Epithelial cell of proximal tubule (primary cell): ENCODE results near the gene ABCA12. TPM values are rescaled to one million over a fixed set of nuclear protein-coding genes. Genes with fewer than 3 reads are reported as not detected.

Experiments used
- DNase-seq: peaks from one replicate; pipeline ENCODE4 v3.0.0-alpha.2; 2011; ENCODE audit warnings: low read depth
- H3K4me3 ChIP-seq: 2 replicates; pipeline ENCODE4 v1.5.1; 2011; ENCODE audit warnings: low read depth, mild to moderate bottlenecking, low read length
- total RNA-seq: library from RNA; depleted of rRNA; stranded (reverse); fragments of >200 nt; gene quantifications from 2 replicates; pipeline ENCODE4 v1.2.3, GENCODE V29; 2015
- TF ChIP-seq, protein P1 (sequence below): conservative IDR thresholded peaks from 2 replicates; pipeline ENCODE4 v1.5.1; 2012; ENCODE audit warnings: low read depth, mild to moderate bottlenecking, low read length

The ABCA12 gene
- total RNA-seq, 1 donor from 2014 or later: 3.0 TPM

DNA sequence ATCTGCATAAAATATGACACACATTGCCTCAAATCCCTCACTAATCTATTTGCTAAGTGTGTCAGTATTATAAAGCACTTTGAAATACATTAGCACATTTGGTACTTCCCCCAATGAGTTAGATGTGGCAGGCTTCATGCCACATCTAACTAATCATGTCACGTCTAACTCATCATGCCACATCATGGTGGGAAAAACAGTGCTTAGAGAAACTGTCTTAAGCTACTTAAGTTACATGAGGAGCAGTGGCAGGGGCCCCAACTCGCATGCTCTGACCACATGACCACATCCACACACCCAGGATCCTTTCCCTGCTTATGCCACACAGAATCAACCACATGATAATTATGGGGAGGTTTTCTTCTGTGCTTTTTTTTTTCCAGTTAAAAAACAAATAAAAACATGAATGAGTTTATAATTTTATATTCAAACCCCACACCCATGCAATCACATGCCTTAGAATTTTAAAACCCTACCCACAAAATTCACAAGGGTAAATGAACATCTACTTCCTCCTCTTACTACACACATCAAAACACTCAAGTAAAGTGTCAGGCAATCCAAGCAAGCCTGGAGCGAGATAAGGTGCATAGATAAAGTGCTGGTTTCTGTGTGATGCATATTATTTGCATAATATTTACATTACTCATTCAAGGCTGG lies 1.6 kb downstream of the ABCA12 start:
- TF ChIP-seq, protein P1, sequence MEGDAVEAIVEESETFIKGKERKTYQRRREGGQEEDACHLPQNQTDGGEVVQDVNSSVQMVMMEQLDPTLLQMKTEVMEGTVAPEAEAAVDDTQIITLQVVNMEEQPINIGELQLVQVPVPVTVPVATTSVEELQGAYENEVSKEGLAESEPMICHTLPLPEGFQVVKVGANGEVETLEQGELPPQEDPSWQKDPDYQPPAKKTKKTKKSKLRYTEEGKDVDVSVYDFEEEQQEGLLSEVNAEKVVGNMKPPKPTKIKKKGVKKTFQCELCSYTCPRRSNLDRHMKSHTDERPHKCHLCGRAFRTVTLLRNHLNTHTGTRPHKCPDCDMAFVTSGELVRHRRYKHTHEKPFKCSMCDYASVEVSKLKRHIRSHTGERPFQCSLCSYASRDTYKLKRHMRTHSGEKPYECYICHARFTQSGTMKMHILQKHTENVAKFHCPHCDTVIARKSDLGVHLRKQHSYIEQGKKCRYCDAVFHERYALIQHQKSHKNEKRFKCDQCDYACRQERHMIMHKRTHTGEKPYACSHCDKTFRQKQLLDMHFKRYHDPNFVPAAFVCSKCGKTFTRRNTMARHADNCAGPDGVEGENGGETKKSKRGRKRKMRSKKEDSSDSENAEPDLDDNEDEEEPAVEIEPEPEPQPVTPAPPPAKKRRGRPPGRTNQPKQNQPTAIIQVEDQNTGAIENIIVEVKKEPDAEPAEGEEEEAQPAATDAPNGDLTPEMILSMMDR: no peak
- DNase-seq: no peak
- H3K4me3 ChIP-seq: peak overlapping the region; percentile 53

DNA sequence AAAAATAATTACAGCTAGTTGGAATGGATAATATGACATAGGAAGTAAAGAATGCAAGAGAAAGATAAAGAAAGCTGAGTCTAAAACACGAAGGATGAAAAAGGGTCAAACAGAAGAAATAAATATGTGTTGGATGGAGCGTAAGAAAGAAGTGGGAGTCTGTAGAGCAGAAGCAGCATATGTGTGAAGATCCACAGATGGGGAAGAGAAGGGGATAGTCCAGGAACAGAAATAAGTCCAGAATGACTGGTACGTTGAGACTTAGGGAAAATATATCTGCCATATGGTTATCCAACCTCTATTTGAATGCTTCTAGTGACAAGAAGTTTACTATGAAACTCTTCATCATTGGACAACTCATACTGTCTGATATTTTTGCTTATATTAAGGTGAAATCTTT lies 18.0 kb downstream of the ABCA12 start:
- no peak for DNase-seq
- H3K4me3 ChIP-seq: no peak overlapping the region
- TF ChIP-seq, protein P1: no peak

DNA sequence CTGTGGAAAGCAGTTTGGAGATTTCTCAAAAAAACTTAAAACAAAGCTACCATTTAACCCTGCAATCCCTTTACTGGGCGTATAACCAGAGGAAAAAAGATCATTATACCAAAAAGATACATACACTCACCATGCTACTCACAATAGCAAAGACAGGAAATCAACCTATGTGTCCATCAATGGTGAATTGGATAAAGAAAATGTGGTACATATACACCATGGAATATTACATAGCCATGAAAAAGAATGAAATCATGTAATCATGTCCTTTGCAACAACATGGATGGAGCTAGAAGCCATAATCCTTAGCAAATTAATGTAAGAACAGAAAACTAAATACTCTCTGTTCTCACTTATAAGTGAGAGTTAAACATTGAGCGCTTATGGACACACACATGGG lies 18.6 kb downstream of the ABCA12 start:
- no peak overlapping the region for H3K4me3 ChIP-seq
- TF ChIP-seq, protein P1: no peak
- no peak for DNase-seq

DNA sequence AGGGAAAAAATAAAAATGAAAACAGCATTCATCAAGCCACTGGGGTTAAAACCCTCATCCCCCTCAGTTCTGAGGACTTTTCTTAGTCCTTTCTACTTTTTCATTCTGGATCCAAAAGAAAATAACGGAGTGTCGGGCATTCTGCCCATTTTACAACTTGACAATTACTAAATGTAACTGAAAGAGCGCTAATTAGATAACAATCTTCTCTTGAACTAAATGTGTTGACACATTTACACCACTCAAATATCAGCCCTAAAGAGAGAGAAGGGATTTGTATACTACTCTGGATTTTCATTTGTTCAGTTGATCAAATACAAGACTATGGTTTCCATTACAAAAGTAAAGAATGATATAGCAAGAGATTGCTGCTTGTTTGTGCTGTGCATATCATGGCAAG lies 27.5 kb downstream of the ABCA12 start:
- no peak overlapping the region for H3K4me3 ChIP-seq
- TF ChIP-seq, protein P1: no peak
- no peak for DNase-seq

DNA sequence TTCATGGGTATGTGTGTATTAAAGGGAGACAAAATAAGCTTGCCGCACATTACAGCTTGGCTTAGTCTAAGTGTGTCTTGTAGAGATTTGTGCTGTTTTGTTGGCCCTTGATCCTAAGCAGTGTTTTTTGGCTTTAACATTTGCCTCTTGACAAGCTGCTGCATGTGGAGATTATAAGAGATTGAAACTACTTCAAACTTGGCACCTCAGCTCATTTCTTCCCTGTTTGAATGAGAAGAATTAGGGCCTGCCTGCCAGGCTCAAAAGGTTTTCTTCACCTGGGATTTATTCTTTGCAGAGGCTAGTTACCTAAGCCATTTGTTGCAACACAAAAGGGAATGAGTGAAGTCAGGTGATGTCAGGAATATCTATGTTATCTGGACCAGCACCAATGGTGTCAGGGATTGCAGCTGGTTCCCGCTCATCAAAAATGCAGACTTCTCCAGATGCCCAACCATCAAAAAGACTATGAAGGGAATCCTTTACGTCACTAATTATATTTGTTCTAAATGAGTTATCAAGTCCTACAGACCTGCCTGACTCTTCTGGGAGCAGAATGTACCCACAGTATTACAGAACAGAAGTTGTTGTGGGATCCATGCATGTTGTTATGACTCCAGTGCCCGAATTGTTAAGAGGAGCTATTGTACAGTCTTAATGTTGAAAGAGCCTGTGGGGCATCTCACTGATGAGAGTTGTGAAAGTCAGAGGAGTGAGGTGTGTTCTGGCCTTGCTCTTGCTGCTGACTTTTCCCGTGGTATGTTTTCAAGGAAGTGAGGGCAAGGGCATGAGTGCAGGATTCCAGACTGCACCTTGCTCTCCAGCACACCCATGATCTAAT lies 31.0 kb downstream of the ABCA12 start:
- no peak for DNase-seq
- TF ChIP-seq, protein P1: no peak
- H3K4me3 ChIP-seq: no peak overlapping the region

DNA sequence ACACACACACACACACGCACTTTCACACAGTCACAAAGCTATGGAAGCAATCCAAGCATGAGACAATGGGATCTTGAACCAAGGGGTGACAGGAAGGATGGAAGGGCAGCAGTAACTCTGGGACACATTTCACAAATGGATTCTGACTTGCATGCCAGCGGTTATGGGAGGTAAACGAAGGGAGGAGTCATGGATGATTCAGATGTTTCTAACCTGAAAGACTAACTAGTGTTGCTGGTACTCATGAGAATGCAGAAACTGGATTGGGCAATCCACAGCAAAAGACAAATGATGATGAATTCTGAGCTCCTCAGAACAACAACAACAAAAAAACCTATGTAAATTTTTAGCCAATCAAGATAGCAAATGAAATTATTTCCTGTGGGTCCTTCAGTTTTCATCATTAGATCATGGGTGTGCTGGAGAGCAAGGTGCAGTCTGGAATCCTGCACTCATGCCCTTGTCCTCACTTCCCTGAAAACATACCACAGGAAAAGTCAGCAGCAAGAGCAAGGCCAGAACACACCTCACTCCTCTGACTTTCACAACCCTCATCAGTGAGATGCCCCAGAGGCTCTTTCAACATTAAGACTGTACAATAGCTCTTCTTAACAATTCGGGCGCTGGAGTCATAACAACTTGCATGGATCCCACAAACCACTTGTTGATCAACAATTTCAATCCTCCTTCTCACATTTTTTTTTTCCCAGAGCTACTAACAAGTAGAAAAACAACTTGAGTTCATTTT lies 32.6 kb downstream of the ABCA12 start:
- no peak overlapping the region for H3K4me3 ChIP-seq
- DNase-seq: peak; percentile 52
- TF ChIP-seq, protein P1: no peak
